NT2/D1 (cell line): ENCODE data around the gene QPCT.

Experiments
- SUZ12 ChIP-seq: IDR thresholded peaks from 2 replicates; pipeline ENCODE4 v1.6.1; 2011; ENCODE audit not compliant: insufficient read length, insufficient read depth; ENCODE audit errors: extremely low read depth
- YY1 ChIP-seq: IDR thresholded peaks from 2 replicates; pipeline ENCODE4 v1.6.1; 2011; ENCODE audit not compliant: insufficient read length, insufficient read depth
- ZNF274 ChIP-seq: IDR thresholded peaks from 2 replicates; pipeline ENCODE4 v1.6.1; 2011; ENCODE audit warnings: mild to moderate bottlenecking, low read depth, low read length

DNA sequence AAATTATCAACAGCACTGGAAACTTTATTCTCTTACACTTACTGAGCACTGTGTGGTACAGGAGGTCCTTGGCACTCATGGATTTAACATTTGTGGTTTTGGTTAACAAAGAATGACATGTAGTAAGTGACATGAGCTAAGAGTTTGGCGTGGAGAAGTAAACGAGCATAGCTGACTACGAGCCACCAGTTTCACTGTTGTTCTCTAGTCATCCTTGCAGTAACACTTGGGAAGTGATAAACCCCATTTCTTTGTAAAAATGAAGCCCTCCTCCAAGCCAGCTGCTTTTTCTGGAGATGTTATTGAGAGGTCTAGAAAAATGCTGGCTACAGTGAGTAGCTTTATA lies 32.7 kb downstream of the QPCT start:
- no peak for TF ChIP-seq ZNF274
- TF ChIP-seq YY1, result no peak
- no peak for TF ChIP-seq SUZ12
